GM18499 (cell line): ENCODE results near the gene STK32C.
"Not testable (repeated sequence)": the region's sequence is repeated elsewhere in the genome, so short reads cannot be mapped to it uniquely, and the experiment has no call there.

ENCODE experiments used
- ATAC-seq: cut with Tn5 transposase; IDR thresholded peaks from one replicate; pipeline ENCODE4 v1.9.1; 2021; ENCODE audit warnings: moderate number of reproducible peaks; ENCODE audit not compliant: insufficient read depth, unreplicated experiment

STK32C gene

GRCh38 chr10:132339276-132339675 is 31.5 kb upstream of the STK32C start:
- ATAC-seq: no peak

GRCh38 chr10:132338876-132339275 is 31.1 kb upstream of the STK32C start:
- no peak for ATAC-seq

GRCh38 chr10:132337854-132338253 is 30.1 kb upstream of the STK32C start:
- ATAC-seq: not testable (repeated sequence)

GRCh38 chr10:132336919-132337407 is 29.2 kb upstream of the STK32C start:
- ATAC-seq: no peak

- no peak for ATAC-seq
These were observed 28.5 kb upstream of the STK32C start for GRCh38 chr10:132336064-132336746.

GRCh38 chr10:132335189-132336063 is 27.7 kb upstream of the STK32C start:
- no peak for ATAC-seq

GRCh38 chr10:132334631-132335188 is 27.0 kb upstream of the STK32C start:
- no peak for ATAC-seq

- ATAC-seq: no peak
These were observed 25.6 kb upstream of the STK32C start for GRCh38 chr10:132333386-132333785.

GRCh38 chr10:132332433-132332754 is 24.6 kb upstream of the STK32C start:
- ATAC-seq: peak; percentile 32

- peak; percentile 41 for ATAC-seq
These were observed 24.1 kb upstream of the STK32C start, which contains the start of gene LRRC27 for GRCh38 chr10:132331601-132332432. Gene LRRC27 (plus strand): TSS chr10:132332193. CDS start chr10:132333525, 1,332 bp downstream.

- ATAC-seq: no peak
These were observed 22.7 kb upstream of the STK32C start for GRCh38 chr10:132330486-132330833.

- ATAC-seq: no peak
These were observed 22.1 kb upstream of the STK32C start for GRCh38 chr10:132329565-132330485.

- no peak for ATAC-seq
These were observed 21.0 kb upstream of the STK32C start for GRCh38 chr10:132328738-132329137.

- ATAC-seq: no peak
These were observed 20.4 kb upstream of the STK32C start for GRCh38 chr10:132328106-132328505.

GRCh38 chr10:132326925-132327324 is 19.2 kb upstream of the STK32C start:
- ATAC-seq: no peak

GRCh38 chr10:132326344-132326889 is 18.7 kb upstream of the STK32C start:
- ATAC-seq: no peak

- ATAC-seq: no peak
These were observed 16.4 kb upstream of the STK32C start for GRCh38 chr10:132324186-132324585.

- no peak for ATAC-seq
These were observed 14.9 kb upstream of the STK32C start for GRCh38 chr10:132322586-132323048.

GRCh38 chr10:132321726-132322125 is 14.0 kb upstream of the STK32C start:
- no peak for ATAC-seq
